Psoas muscle (tissue), 8 donors: Measurements from ENCODE around the gene KLF13. TPM values are rescaled to one million over a fixed set of nuclear protein-coding genes. Genes with fewer than 3 reads are reported as not detected.

Experiments
- ATAC-seq, 4 donors: fragments of 200-7000 bp; cut with Tn5 transposase; one replicate each; pipeline ENCODE4 v1.9.1; 2020; ENCODE audit warnings: moderate library complexity in 3 of 4, mild to moderate bottlenecking in 2 of 4
- DNase-seq, 2 donors: peaks; one replicate each; pipeline ENCODE4 v3.0.0-alpha.2; 2020
- H3K27ac ChIP-seq: fragments of 200-600 bp; one replicate; pipeline ENCODE4 v1.8.0; 2022
- H3K27me3 ChIP-seq, 3 donors: fragments of 200-600 bp in 1 of 3; one replicate each; pipeline versions ENCODE4 v1.6.1 to v1.8.0; 2013 to 2022; ENCODE audit warnings: low read length in 2 of 3, mild to moderate bottlenecking in 2 of 3, moderate library complexity in 1 of 3; ENCODE audit not compliant: insufficient read depth in 3 of 3
- H3K36me3 ChIP-seq, 2 donors: fragments of 200-600 bp in 1 of 2; one replicate each; pipeline versions ENCODE4 v1.6.1 to v1.8.0; 2013 to 2022; ENCODE audit warnings: low read depth in 1 of 2, mild to moderate bottlenecking in 1 of 2, moderate library complexity in 1 of 2; ENCODE audit not compliant: insufficient read depth in 1 of 2
- H3K4me1 ChIP-seq: fragments of 200-600 bp; one replicate; pipeline ENCODE4 v1.8.0; 2022
- H3K4me3 ChIP-seq: fragments of 200-600 bp; one replicate; pipeline ENCODE4 v1.8.0; 2022; ENCODE audit warnings: mild to moderate bottlenecking
- H3K9me3 ChIP-seq: fragments of 200-600 bp; one replicate; pipeline ENCODE4 v1.8.0; 2022
- CTCF ChIP-seq: fragments of 200-600 bp; IDR thresholded peaks from one replicate; pipeline ENCODE4 v1.8.0; 2022; ENCODE audit warnings: antibody characterized with exemption
- WGBS, 3 donors: extraction: QIAGEN DNeasy Blood & Tissue Kit; methylation state at CpG; one replicate each; pipeline versions ENCODE4 v1.1.6 to v1.1.7; 2013; 5-methylcytosine and 5-hydroxymethylcytosine counted together
- intact Hi-C, 2 donors: fragments of 100-400 bp; cut with DNase I; formaldehyde crosslinking; loops; one replicate each; pipeline versions ENCODE4 v1.11.0 to v1.14.2; 2022
- polyA plus RNA-seq, 3 donors: library from polyadenylated mRNA; stranded (reverse); fragments of 200-250 nt; gene quantifications; one replicate each; pipeline ENCODE4 v1.2.3, GENCODE V29; 2013
- total RNA-seq, 4 donors: library from RNA; stranded (reverse); fragmentation: NEBNext Ultra II Directional in 2 of 4; extraction: Animal tissue kit (Norgen Biotek cat#: 25700) in 2 of 4; gene quantifications; one replicate each; pipeline versions ENCODE4 v1.2.1 to v1.2.4, GENCODE V29; 2021 to 2023
- donor health status: healthy with polysubstance abuse.
- donor health status: DM: no; HTN: no; CAD: no; lungs with moderate emphysema.
- donor health status: Bipolar disorder and iron deficiency.
- donor health status: healthy.
- donor health status: DM: yes; HTN: yes; CAD: no.
- donor health status: DM: no; HTN: no; CAD: no.
- donor health status: DM: no; HTN: no; CAD: no.
- donor health status: DM: yes; HTN: yes; CAD: no.

KLF13 gene
- total and polyA plus RNA-seq, 7 donors = 11.9 to 45.6 (median 24.5) TPM

GRCh38 chr15:31392761-31393401 is 66.2 kb downstream of the KLF13 start:
- no peaks in the 10 kb centered on the region for H3K27me3 ChIP-seq
- intact Hi-C loops = loop anchor here in 1 of 2 donors (5.0 kb wide), 2 partner anchors 66 to 176 kb away; partner anchors contain the start of gene KLF13
- H3K4me1 ChIP-seq = peaks cover 7% of the 10 kb centered on the region
- no peak for DNase-seq
- no peaks in the 10 kb centered on the region for H3K9me3 ChIP-seq
- WGBS, 3 donors = 38 to 44% (median 43%) methylated on average over 31 to 43 of the region's 43 CpGs
- peak in 2 of 4 donors; percentile 2 to 8 for ATAC-seq
- peak overlapping the region; percentile 86 for H3K4me3 ChIP-seq
- H3K36me3 ChIP-seq = no peaks in the 10 kb centered on the region
- no peak for TF ChIP-seq CTCF
- peak overlapping the region; percentile 80 for H3K27ac ChIP-seq

GRCh38 chr15:31393444-31394091 is 66.9 kb downstream of the KLF13 start:
- ATAC-seq (no peak), DNase-seq (no peak)
- Histone ChIP-seq H3K27ac (no peak overlapping the region), H3K36me3 (no peaks in the 10 kb centered on the region), H3K4me3 (no peak overlapping the region), H3K4me1 (peaks cover 13% of the 10 kb centered on the region), H3K9me3 (no peaks in the 10 kb centered on the region), H3K27me3 (no peaks in the 10 kb centered on the region)
- no peak for TF ChIP-seq CTCF
- WGBS, 3 donors = 79 to 85% (median 81%) methylated on average over 20 to 21 of the region's 21 CpGs
- intact Hi-C loops = loop anchor here in 1 of 2 donors (5.0 kb wide), 2 partner anchors 66 to 176 kb away; partner anchors contain the start of gene KLF13

GRCh38 chr15:31396881-31397560 is 70.4 kb downstream of the KLF13 start:
- peak; percentile 82 to 89 (median 88) for ATAC-seq
- 2 to 3% (median 2%) methylated on average over 21 to 27 of the region's 27 CpGs for WGBS, 3 donors
- peak; percentile 86 to 97 for DNase-seq
- no peaks in the 10 kb centered on the region for H3K36me3 ChIP-seq
- H3K27me3 ChIP-seq = no peaks in the 10 kb centered on the region
- intact Hi-C loops = loop anchor here in 1 of 2 donors (2.0 to 5.0 kb wide), 2 partner anchors 35 to 70 kb away; partner anchors contain the start of gene KLF13
- H3K27ac ChIP-seq = peak overlapping the region; percentile 79
- TF ChIP-seq CTCF = no peak
- peak overlapping the region; percentile 50 for H3K4me3 ChIP-seq
- H3K4me1 ChIP-seq = peaks cover 15% of the 10 kb centered on the region
- H3K9me3 ChIP-seq = no peaks in the 10 kb centered on the region

- intact Hi-C loops = loop anchor here in 1 of 2 donors (2.0 to 5.0 kb wide), 2 partner anchors 36 to 71 kb away; partner anchors contain the start of gene KLF13
- Histone ChIP-seq H3K27me3 (no peaks in the 10 kb centered on the region), H3K4me1 (peaks cover 15% of the 10 kb centered on the region), H3K36me3 (no peaks in the 10 kb centered on the region), H3K27ac (peak overlapping the region; percentile 79), H3K4me3 (no peak overlapping the region), H3K9me3 (no peaks in the 10 kb centered on the region)
- DNase-seq (no peak), ATAC-seq (peak in 3 of 4 donors; percentile 0 to 21 (median 14))
- TF ChIP-seq CTCF = no peak
- WGBS, 3 donors = 33 to 53% (median 39%) methylated on average over 21 of the region's 21 CpGs
Observed at GRCh38 chr15:31397851-31398661, 71.4 kb downstream of the KLF13 start.
